ENCODE data around the gene NQO2. TPM values are rescaled to one million over a fixed set of nuclear protein-coding genes. Genes with fewer than 3 reads are reported as not detected.
A peak's percentile ranks its signal among the peaks of the same experiment; 100 is the strongest.

Gene NQO2
- total RNA-seq, 1 experiment from 2014 or later: 82.9 TPM

- CTCF ChIA-PET: interaction anchor here (0.7 to 1.0 kb wide), 3 partner anchors 62 to 112 kb away, joined by 3 to 5 read pairs (median 3); no protein-coding TSS in a partner anchor
- intact Hi-C loops (cut with micrococcal nuclease): loop anchor here (2.0 to 10.0 kb wide), 2 partner anchors 65 to 299 kb away; partner anchors contain the start of genes NQO2 and WRNIP1
- H3K27me3 ChIP-seq (ENCODE audit: insufficient read depth, low read length): no peaks in the 10 kb centered on the region
- BruUV-seq (replicated peaks): TSS peak; percentile 21
- peaks cover 22 to 38% of the 10 kb centered on the region in 2 experiments for H3K4me1 ChIP-seq (ENCODE audit: control insufficient read depth in 1 of 2, insufficient read depth in 2 of 2, low read length in 2 of 2)
- no peaks in the 10 kb centered on the region for H3K9me3 ChIP-seq (ENCODE audit: control insufficient read depth in 1 of 2, insufficient read depth in 1 of 2, low read depth in 1 of 2, low read length in 2 of 2)
- RAD21 ChIA-PET (ENCODE audit: low non-redundant PET in 1 of 2, low total read pairs in 2 of 2, uncharacterized antibody in 2 of 2, unreplicated experiment in 2 of 2): interaction anchor here in 1 of 2 experiments (1.0 kb wide), 1 partner anchor 62 kb away, joined by 3 read pairs; no protein-coding TSS in a partner anchor
- H3K4me3 ChIP-seq (replicated peaks in 1 of 2; ENCODE audit: low read depth in 1 of 2, low read length in 2 of 2): peak overlapping the region; percentile 63 to 73
- no peaks in the 10 kb centered on the region for H3K36me3 ChIP-seq (ENCODE audit: control insufficient read depth in 1 of 2, insufficient read depth in 2 of 2, low read length in 2 of 2)
- POLR2A ChIA-PET: interaction anchor here (0.7 to 1.2 kb wide), 9 partner anchors 10 to 311 kb away, joined by 3 to 12 read pairs (median 4); partner anchors contain the start of gene NQO2
- H3K27ac ChIP-seq (ENCODE audit: low read depth, low read length): peak overlapping the region; percentile 78
- peak overlapping the region; percentile 91 for H3K4me2 ChIP-seq (ENCODE audit: low read length)
- H2AFZ ChIP-seq (ENCODE audit: low read depth, low read length, poor library complexity, severe bottlenecking): no peak overlapping the region
- no peaks in the 10 kb centered on the region for H3K9me2 ChIP-seq (ENCODE audit: insufficient read depth)
- peak overlapping the region; percentile 73 for H3K9ac ChIP-seq (ENCODE audit: low read length)
- peak; percentile 86 for DNase-seq (ENCODE audit: low read depth, low spot score)
- H3K79me2 ChIP-seq (ENCODE audit: insufficient read depth, low read length): peaks cover 13% of the 10 kb centered on the region
- ATAC-seq: peak; percentile 87
- no peaks in the 10 kb centered on the region for H4K20me1 ChIP-seq (ENCODE audit: insufficient read depth)
- TF ChIP-seq YY1 (IDR thresholded peaks at IDR 0.05; ENCODE audit: extremely low read depth, insufficient replicate concordance, low read depth, low read length) (peak; percentile 10), SP1 (IDR thresholded peaks at IDR 0.05; ENCODE audit: low read depth) (no peak), ELF1 (IDR thresholded peaks at IDR 0.05; ENCODE audit: borderline replicate concordance, low read depth) (no peak), ATF3 (IDR thresholded peaks at IDR 0.05) (no peak), POLR2A (IDR thresholded peaks at IDR 0.05; ENCODE audit: borderline replicate concordance, extremely low read depth, insufficient read depth, insufficient read length) (peak; percentile 88), EGR1 (IDR thresholded peaks at IDR 0.05; ENCODE audit: low read depth) (no peak), ZBTB33 (IDR thresholded peaks at IDR 0.05; ENCODE audit: extremely low read depth, insufficient replicate concordance, low read length) (no peak), CEBPB (IDR thresholded peaks at IDR 0.05; ENCODE audit: low read depth) (no peak), ZNF274 (IDR thresholded peaks at IDR 0.05; ENCODE audit: low read depth, low read length) (no peak), REST (IDR thresholded peaks at IDR 0.05; ENCODE audit: low read depth) (no peak), FOSL1 (IDR thresholded peaks at IDR 0.05; ENCODE audit: low read depth) (no peak), SRF (IDR thresholded peaks at IDR 0.05; ENCODE audit: low read depth) (no peak), POLR2AphosphoS5 (IDR thresholded peaks at IDR 0.05; ENCODE audit: low read depth, low read length) (peak; percentile 95), EZH2 (IDR thresholded peaks at IDR 0.05) (no peak), TCF7L2 (IDR thresholded peaks at IDR 0.05; ENCODE audit: borderline replicate concordance, extremely low read depth, insufficient read depth, insufficient read length) (peak; percentile 29), JUND (IDR thresholded peaks at IDR 0.05) (no peak), CBX3 (IDR thresholded peaks at IDR 0.05; ENCODE audit: low read depth) (no peak), EZH2phosphoT487 (IDR thresholded peaks at IDR 0.05; ENCODE audit: borderline replicate concordance) (no peak), RAD21 (IDR thresholded peaks at IDR 0.05; ENCODE audit: low read depth) (no peak)
Observed at GRCh38 chr6:3063733-3064700, 64.3 kb downstream of the NQO2 start.
